SK-N-SH treated with all-trans-retinoic acid at 6 μM for 48 hours (cell line): ENCODE measurements around the gene FOXA1.

Source experiments
- ATAC-seq: fragments of 200-7000 bp; cut with Tn5 transposase; 3 replicates; pipeline ENCODE4 v1.9.1; 2020; ENCODE audit warnings: mild to moderate bottlenecking, moderate library complexity
- ARNTL ChIP-seq: fragments of 450-650 bp; formaldehyde crosslinking; IDR thresholded peaks from 2 replicates; pipeline ENCODE4 v1.5.0; 2020; ENCODE audit warnings: low read depth, mild to moderate bottlenecking, moderate library complexity, borderline replicate concordance
- CSDC2 ChIP-seq: fragments of 250-450 bp; sonication (Bioruptor Pico); IDR thresholded peaks from 2 replicates; pipeline ENCODE4 v1.5.0; 2020; ENCODE audit warnings: mild to moderate bottlenecking, moderate library complexity
- ESRRG ChIP-seq: fragments of 250-450 bp; sonication (Bioruptor Pico); IDR thresholded peaks from 2 replicates; pipeline ENCODE4 v1.6.1; 2021; ENCODE audit warnings: mild to moderate bottlenecking
- ISL1 ChIP-seq: fragments of 250-450 bp; sonication (Bioruptor Pico); IDR thresholded peaks from 2 replicates; pipeline ENCODE4 v2.1.2; 2022; ENCODE audit warnings: mild to moderate bottlenecking, moderate library complexity
- OSR1 ChIP-seq: fragments of 250-450 bp; sonication (Bioruptor Pico); IDR thresholded peaks from 2 replicates; pipeline ENCODE4 v1.8.0; 2022; ENCODE audit warnings: moderate library complexity, mild to moderate bottlenecking, inconsistent platforms
- PATZ1 ChIP-seq: fragments of 250-450 bp; sonication (Bioruptor Pico); IDR thresholded peaks from 2 replicates; pipeline ENCODE4 v1.8.0; 2020; ENCODE audit warnings: mild to moderate bottlenecking, moderate library complexity, borderline replicate concordance
- POU6F1 ChIP-seq: fragments of 250-450 bp; sonication (Bioruptor Pico); IDR thresholded peaks from 2 replicates; pipeline ENCODE4 v1.8.0; 2021; ENCODE audit warnings: low read depth, mild to moderate bottlenecking, moderate library complexity, borderline replicate concordance
- PPARA ChIP-seq: fragments of 250-450 bp; sonication (Bioruptor Pico); IDR thresholded peaks from 2 replicates; pipeline ENCODE4 v1.5.0; 2020; ENCODE audit warnings: mild to moderate bottlenecking, borderline replicate concordance
- RARB ChIP-seq: fragments of 250-450 bp; sonication (Bioruptor Pico); IDR thresholded peaks from 2 replicates; pipeline ENCODE4 v1.8.0; 2021; ENCODE audit warnings: mild to moderate bottlenecking, moderate library complexity
- SNAI2 ChIP-seq: fragments of 250-450 bp; sonication (Bioruptor Pico); IDR thresholded peaks from 2 replicates; pipeline ENCODE4 v1.5.0; 2020; ENCODE audit warnings: mild to moderate bottlenecking, moderate library complexity
- TOX ChIP-seq: fragments of 250-450 bp; sonication (Bioruptor Pico); IDR thresholded peaks from 2 replicates; pipeline ENCODE4 v1.8.0; 2021; ENCODE audit warnings: mild to moderate bottlenecking, moderate library complexity, borderline replicate concordance
- ZC3H10 ChIP-seq: fragments of 250-450 bp; sonication (Bioruptor Pico); IDR thresholded peaks from 2 replicates; pipeline ENCODE4 v1.5.1; 2021; ENCODE audit warnings: mild to moderate bottlenecking, moderate library complexity
- ZFP3 ChIP-seq: fragments of 250-450 bp; sonication (Bioruptor Pico); IDR thresholded peaks from 2 replicates; pipeline ENCODE4 v1.5.0; 2020; ENCODE audit warnings: mild to moderate bottlenecking, moderate library complexity
- ZFP30 ChIP-seq: fragments of 450-650 bp; formaldehyde crosslinking; IDR thresholded peaks from 2 replicates; pipeline ENCODE4 v1.5.0; 2022; ENCODE audit warnings: mild to moderate bottlenecking, moderate library complexity
- ZNF565 ChIP-seq: fragments of 450-650 bp; formaldehyde crosslinking; conservative IDR thresholded peaks from 2 replicates; pipeline ENCODE4 v1.5.0; 2020; ENCODE audit warnings: low read depth, mild to moderate bottlenecking, moderate library complexity
- ZNF70 ChIP-seq: fragments of 450-650 bp; formaldehyde crosslinking; IDR thresholded peaks from 2 replicates; pipeline ENCODE4 v1.5.0; 2020; ENCODE audit warnings: mild to moderate bottlenecking, moderate library complexity
- ZNF8 ChIP-seq: fragments of 450-650 bp; formaldehyde crosslinking; IDR thresholded peaks from 2 replicates; pipeline ENCODE4 v1.5.0; 2020; ENCODE audit warnings: mild to moderate bottlenecking, moderate library complexity
- TF ChIP-seq, protein P1 (sequence below): fragments of 250-450 bp; sonication (Bioruptor Pico); IDR thresholded peaks from 2 replicates; pipeline ENCODE4 v1.5.1; 2021; ENCODE audit warnings: mild to moderate bottlenecking, moderate library complexity
- TF ChIP-seq, protein P2 (sequence below): fragments of 250-450 bp; sonication (Bioruptor Pico); IDR thresholded peaks from 2 replicates; pipeline ENCODE4 v1.5.1; 2020; ENCODE audit warnings: low read depth, mild to moderate bottlenecking, moderate library complexity

The FOXA1 gene

GRCh38 chr14:37625597-37626595 is 30.8 kb upstream of the FOXA1 start:
- TF ChIP-seq RARB (CRISPR knock-in tag) (no peak), ZNF565 (no peak), ZNF70 (CRISPR knock-in tag) (no peak), OSR1 (CRISPR knock-in tag) (no peak), ISL1 (no peak), ZFP30 (CRISPR knock-in tag) (no peak), ZC3H10 (CRISPR knock-in tag) (no peak), ESRRG (CRISPR knock-in tag) (no peak), PATZ1 (CRISPR knock-in tag) (no peak), TOX (CRISPR knock-in tag) (no peak), POU6F1 (no peak), CSDC2 (no peak), ZNF8 (CRISPR knock-in tag) (no peak)
- TF ChIP-seq, protein P1, sequence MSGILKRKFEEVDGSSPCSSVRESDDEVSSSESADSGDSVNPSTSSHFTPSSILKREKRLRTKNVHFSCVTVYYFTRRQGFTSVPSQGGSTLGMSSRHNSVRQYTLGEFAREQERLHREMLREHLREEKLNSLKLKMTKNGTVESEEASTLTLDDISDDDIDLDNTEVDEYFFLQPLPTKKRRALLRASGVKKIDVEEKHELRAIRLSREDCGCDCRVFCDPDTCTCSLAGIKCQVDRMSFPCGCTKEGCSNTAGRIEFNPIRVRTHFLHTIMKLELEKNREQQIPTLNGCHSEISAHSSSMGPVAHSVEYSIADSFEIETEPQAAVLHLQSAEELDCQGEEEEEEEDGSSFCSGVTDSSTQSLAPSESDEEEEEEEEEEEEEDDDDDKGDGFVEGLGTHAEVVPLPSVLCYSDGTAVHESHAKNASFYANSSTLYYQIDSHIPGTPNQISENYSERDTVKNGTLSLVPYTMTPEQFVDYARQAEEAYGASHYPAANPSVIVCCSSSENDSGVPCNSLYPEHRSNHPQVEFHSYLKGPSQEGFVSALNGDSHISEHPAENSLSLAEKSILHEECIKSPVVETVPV (CRISPR knock-in tag): no peak
- ATAC-seq: no peak

- TF ChIP-seq ARNTL (CRISPR knock-in tag): no peak
- TF ChIP-seq RARB (CRISPR knock-in tag): no peak
- TF ChIP-seq ZNF70 (CRISPR knock-in tag): no peak
- TF ChIP-seq PATZ1 (CRISPR knock-in tag): no peak
- TF ChIP-seq, protein P1 (CRISPR knock-in tag): no peak
- TF ChIP-seq CSDC2: no peak
- no peak for TF ChIP-seq TOX (CRISPR knock-in tag)
- no peak for TF ChIP-seq OSR1 (CRISPR knock-in tag)
- no peak for TF ChIP-seq ISL1
- no peak for TF ChIP-seq PPARA (CRISPR knock-in tag)
- TF ChIP-seq SNAI2 (CRISPR knock-in tag): no peak
- TF ChIP-seq, protein P2, sequence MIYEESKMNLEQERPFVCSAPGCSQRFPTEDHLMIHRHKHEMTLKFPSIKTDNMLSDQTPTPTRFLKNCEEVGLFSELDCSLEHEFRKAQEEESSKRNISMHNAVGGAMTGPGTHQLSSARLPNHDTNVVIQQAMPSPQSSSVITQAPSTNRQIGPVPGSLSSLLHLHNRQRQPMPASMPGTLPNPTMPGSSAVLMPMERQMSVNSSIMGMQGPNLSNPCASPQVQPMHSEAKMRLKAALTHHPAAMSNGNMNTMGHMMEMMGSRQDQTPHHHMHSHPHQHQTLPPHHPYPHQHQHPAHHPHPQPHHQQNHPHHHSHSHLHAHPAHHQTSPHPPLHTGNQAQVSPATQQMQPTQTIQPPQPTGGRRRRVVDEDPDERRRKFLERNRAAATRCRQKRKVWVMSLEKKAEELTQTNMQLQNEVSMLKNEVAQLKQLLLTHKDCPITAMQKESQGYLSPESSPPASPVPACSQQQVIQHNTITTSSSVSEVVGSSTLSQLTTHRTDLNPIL (CRISPR knock-in tag): no peak
- no peak for TF ChIP-seq ZFP3 (CRISPR knock-in tag)
- ATAC-seq: no peak
Measured at GRCh38 chr14:37623971-37624370, 28.9 kb upstream of the FOXA1 start.
